Ecto neural progenitor cell (in vitro differentiated cells): ENCODE measurements around the gene CLIC4.
"Not testable (repeated sequence)": the region's sequence is repeated elsewhere in the genome, so short reads cannot be mapped to it uniquely, and the experiment has no call there.

Experiments
- DNase-seq: peaks from one replicate; pipeline ENCODE4 v3.0.0-alpha.2; 2018; ENCODE audit warnings: low spot score

CLIC4 gene

GRCh38 chr1:24744911-24745710, at the start of gene CLIC4:
TSS of gene CLIC4 (plus strand) at chr1:24745447. CDS start at chr1:24745554, 107 bp downstream.
- DNase-seq: peak; percentile 100

- DNase-seq: no peak
These were observed 49.0 kb upstream of the CLIC4 start for GRCh38 chr1:24696041-24696755.

DNA sequence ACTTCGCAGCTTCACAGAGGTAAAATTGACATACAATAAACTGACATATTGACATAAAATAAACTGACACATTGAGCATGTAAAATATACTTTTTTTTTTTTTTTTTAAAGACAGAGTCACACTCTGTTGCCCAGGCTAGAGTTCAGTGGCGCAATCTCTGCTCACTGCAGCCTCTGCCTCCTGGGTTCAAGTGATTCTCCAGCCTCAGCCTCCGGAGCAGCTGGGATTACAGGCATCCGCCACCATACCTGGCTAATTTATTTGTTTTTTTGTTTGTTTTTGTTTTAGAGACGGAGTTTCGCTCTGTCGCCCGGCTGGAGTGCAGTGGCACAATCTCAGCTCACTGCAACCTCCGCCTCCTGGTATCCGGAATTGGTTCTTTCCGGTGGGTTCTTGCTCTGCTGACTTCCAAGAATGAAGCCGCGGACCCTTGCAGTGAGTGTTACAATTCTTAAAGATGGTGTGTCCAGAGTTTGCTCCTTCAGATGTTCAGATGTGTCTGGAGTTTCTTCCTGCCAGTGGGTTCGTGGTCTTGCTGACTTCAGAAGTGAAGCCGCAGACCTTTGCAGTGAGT, 48.4 kb upstream of the CLIC4 start:
- DNase-seq: no peak

GRCh38 chr1:24697453-24698001, 47.7 kb upstream of the CLIC4 start:
- DNase-seq: not testable (repeated sequence)

- not testable (repeated sequence) for DNase-seq
These were observed 46.9 kb upstream of the CLIC4 start for GRCh38 chr1:24698326-24698725.

- DNase-seq: no peak
These were observed 45.6 kb upstream of the CLIC4 start for GRCh38 chr1:24699628-24700027.

DNA sequence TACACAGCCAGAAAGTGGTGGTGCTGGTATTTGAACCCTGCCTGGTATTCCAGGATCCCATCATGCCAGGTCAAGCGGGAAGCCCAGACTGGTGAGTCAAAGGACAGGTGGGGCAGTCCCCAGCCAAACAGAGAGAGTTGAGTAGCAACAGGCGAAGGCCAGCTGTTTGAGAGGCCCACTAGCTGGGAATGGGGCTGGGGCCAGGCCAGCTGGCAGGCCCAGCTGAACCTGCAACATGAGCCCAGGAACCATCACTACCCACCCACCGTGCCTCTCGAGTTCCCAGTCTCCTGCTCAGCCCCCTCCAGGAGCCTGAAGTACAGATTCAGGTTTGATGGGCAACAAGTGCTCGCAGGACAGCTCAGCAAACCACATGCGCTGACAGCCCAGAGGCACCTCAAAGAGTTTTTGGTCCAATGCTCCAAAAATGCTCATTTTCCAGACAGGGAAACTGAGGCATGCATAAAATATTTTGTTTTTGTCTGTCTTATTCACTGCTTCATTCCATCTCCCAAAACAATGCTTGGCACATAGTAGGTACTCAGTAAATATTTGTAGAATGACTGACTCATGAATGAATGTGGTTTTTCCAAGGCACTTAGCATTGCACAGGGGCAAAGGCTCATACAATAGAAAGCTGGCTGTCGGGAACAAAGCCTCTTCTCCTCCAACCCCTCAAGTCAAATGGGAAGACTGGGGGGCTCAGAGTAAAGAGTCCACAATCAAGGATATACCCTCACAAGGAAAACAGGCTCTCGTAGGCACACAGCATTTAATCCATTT, 42.5 kb upstream of the CLIC4 start:
- no peak for DNase-seq

- no peak for DNase-seq
These were observed 40.6 kb upstream of the CLIC4 start for GRCh38 chr1:24704411-24705259.

DNA sequence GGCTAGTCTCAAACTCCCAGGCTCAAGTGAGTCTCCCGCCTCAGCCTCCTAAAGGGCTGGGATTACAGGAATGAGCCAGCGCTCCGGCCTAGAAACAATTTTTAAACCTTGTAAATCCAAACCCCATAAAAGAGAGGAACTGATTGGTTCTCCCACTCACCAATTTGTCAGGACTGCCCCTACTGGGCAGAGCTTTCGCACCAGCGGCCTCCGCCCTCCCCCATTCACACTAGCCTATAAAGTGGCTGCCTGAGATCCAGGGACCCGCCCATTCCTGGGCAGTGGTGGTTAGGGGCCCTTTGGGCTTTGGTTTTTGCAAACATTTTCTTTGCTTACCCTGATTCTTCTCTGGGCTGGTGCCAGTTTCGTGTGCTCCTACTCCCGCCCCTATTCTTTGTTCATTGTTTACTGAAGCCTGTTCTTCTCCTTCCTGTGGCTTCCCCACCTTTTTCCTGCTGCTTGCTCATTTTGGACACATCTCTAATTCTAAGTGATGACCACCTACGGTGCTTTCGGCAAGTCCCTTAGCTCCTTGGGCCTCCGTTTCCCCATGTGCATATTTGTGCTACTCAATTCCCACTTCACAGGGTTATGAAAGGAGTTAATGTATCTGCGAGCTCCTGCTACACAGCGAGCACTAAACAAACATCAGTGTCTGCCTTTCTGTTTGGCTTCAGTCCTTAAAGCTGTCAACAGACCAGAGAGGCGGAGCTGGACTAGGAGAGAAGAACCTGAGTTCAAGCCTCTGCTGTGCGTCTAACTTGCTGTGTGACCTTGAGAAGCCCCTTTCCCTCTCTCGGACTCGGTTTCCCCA, 39.8 kb upstream of the CLIC4 start:
- peak; percentile 88 for DNase-seq

DNA sequence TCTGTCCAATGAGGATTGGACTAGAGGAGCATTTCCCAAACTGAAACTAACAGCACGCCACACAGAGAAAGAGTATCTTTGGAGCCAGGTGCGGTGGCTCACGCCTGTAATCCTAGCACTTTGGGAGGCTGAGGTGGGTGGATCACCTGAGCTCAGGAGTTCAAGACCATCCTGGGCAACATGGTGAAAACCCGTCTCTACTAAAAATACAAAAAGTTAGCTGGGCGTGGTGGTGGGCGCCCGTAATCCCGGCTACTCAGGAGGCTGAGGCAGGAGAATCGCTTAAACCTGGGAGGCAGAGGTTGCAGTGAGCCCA, 39.2 kb upstream of the CLIC4 start:
- DNase-seq: not testable (repeated sequence)

DNA sequence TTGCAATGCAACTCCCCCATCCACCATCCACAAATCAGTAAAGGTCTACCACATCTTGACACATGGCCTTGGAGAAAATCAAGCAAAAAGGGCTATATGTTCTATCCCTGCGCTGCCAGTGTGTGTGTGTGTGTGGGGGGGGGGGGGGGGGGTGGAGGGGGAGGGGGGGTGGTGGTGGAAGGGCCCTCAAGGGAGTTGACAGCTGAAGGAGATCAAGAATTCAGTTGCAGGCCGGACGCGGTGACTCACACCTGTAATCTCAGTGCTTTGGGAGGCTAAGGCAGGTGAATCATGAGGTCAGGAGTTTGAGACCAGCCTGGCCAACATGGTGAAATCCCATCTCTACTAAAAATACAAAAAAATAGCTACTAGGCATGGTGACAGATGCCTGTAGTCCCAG, 37.6 kb upstream of the CLIC4 start:
- no peak for DNase-seq

GRCh38 chr1:24708938-24709337, 36.3 kb upstream of the CLIC4 start:
- no peak for DNase-seq

DNA sequence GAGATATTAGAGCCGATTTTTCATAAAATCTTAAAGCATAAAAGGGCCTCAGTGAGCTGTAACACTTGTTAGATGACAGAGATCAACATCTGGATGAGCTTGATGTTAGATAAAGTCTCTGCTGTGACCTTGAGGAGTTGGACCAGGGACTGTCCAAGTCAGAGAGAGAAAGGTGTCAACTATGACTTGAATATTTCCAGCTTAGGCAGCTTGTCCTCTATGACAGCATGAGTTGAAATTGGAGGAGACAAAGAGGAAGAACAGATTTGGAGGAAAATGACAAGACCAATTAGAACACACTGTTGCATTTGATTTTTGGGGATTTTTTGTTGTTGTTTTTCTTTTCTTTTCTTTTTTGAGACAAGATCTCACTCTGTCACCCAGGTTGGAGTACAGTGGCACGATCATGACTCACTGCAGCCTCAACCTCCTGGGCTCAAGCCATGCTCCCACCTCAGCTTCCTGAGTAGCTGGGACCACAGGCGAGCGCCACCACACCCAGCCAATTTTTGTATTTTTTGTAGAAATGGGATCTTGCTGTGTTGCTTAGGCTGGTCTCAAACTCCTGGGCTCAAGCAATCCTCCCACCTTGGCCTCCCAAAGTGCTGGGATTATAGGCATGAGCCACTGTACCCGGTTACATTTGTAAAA, 35.3 kb upstream of the CLIC4 start:
- DNase-seq: no peak

DNA sequence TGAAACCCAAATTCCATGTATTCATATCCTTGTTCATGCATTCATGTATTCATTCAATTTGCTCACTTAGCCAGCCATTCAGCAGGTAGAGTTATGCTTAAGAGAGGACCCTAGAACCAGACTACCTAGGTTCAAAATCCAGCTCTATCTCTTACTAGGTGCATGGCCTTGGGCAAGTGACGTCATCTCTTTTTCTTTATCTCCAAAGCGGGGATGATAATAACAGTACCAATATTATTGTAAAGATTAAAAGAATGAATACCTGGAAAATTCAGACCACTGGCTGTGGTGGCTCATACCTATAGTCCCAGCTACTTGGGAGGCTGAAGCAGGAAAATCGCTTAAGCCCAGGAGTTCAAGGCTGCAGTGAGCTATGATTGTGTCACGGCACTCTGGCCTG, 33.9 kb upstream of the CLIC4 start:
- DNase-seq: no peak

GRCh38 chr1:24713176-24713575, 32.1 kb upstream of the CLIC4 start:
- no peak for DNase-seq

DNA sequence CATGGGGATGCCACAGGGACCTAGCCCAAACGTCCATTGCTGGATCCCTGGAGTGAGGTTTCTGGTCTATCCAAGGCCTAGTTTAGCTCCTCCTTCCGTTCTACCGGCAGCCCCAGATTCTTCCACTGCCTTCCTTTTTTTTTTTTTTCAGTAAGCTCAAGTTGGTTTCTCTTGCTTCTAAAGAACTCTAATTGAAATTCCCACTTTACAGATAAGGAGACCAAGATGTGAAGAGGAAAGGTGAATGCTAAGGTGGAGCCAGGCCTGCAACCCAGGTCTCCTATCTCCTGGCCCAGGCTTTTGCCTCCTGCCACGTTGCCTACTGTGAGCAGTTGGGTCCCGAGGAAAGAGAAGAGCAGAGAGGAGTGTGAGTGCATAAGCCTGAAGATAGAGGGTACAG, 31.5 kb upstream of the CLIC4 start:
- no peak for DNase-seq

DNA sequence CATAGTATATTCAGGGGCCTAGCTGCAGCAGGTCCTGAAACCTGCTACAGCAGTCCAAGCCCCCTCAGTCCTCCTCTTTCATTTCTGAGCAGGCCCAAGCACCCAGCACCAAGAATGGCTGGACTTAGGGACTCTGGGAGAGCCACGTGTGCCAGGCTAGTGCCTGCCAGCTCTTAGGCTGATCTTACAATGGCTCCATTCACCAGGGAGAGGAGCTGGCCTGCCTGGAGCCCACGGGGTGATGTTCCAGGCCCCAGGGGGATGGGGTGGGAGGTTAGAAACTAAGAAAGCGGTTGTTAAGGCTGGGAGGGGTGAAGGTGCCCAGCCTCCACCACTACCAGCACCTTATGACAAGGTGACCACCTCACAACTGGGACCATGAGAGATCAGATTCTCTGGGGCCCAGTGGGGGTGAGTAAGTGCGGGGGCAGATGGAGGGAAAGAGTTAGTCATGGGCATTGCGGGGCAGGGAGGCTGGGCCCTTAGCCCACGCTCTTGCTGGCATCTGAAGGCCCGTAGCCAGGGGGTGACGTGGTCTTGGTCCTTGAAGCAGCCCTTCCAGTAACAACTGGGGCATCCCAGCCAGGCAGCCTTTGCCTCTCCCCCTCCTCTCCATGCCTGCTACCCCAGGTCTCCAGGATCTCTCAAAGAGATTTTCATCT, 30.3 kb upstream of the CLIC4 start:
- DNase-seq: no peak

- no peak for DNase-seq
These were observed 29.6 kb upstream of the CLIC4 start for GRCh38 chr1:24715658-24716057.
